Cortex of kidney (tissue), 1 donor: ENCODE results near the gene EXTL1.

Source experiments
- DNase-seq: peaks from one replicate; lab custom pipeline; 2025; lab: John Stamatoyannopoulos, UW

The EXTL1 gene

GRCh38 chr1:26041978-26042377 lies 20.4 kb downstream of the EXTL1 start:
- no peak for DNase-seq

- no peak for DNase-seq
Measured at GRCh38 chr1:26043765-26044164, 22.2 kb downstream of the EXTL1 start.

- DNase-seq: no peak
Measured at GRCh38 chr1:26044414-26044813, 22.8 kb downstream of the EXTL1 start.

- DNase-seq: no peak
Measured at GRCh38 chr1:26044971-26045721, 23.6 kb downstream of the EXTL1 start.

- no peak for DNase-seq
Measured at GRCh38 chr1:26045722-26046245, 24.2 kb downstream of the EXTL1 start, which contains the start of gene SLC30A2. Gene SLC30A2, minus strand, starts transcription at chr1:26046118. Its CDS starts 222 bp downstream, at chr1:26045896.

GRCh38 chr1:26046246-26047095 lies 24.9 kb downstream of the EXTL1 start:
- DNase-seq: no peak

- no peak for DNase-seq
Measured at GRCh38 chr1:26047278-26047874, 25.8 kb downstream of the EXTL1 start.

GRCh38 chr1:26049531-26050247 lies 28.1 kb downstream of the EXTL1 start:
- DNase-seq: no peak

GRCh38 chr1:26050248-26050640 lies 28.7 kb downstream of the EXTL1 start:
- DNase-seq: no peak

GRCh38 chr1:26053718-26054560 lies 32.4 kb downstream of the EXTL1 start:
- no peak for DNase-seq

- no peak for DNase-seq
Measured at GRCh38 chr1:26055041-26055440, 33.5 kb downstream of the EXTL1 start.

GRCh38 chr1:26057189-26057588 lies 35.6 kb downstream of the EXTL1 start:
- no peak for DNase-seq

- no peak for DNase-seq
Measured at GRCh38 chr1:26058052-26058595, 36.5 kb downstream of the EXTL1 start.

GRCh38 chr1:26059906-26060305 lies 38.3 kb downstream of the EXTL1 start:
- no peak for DNase-seq

- no peak for DNase-seq
Measured at GRCh38 chr1:26060832-26061574, 39.4 kb downstream of the EXTL1 start.

GRCh38 chr1:26064553-26064952 lies 43.0 kb downstream of the EXTL1 start:
- no peak for DNase-seq

GRCh38 chr1:26066160-26066559 lies 44.6 kb downstream of the EXTL1 start:
- no peak for DNase-seq

- no peak for DNase-seq
Measured at GRCh38 chr1:26066857-26067256, 45.3 kb downstream of the EXTL1 start.

GRCh38 chr1:26067432-26067911 lies 45.9 kb downstream of the EXTL1 start, which contains the start of gene TRIM63:
Gene TRIM63, minus strand, starts transcription at chr1:26067630. Its CDS starts 136 bp downstream, at chr1:26067494.
- no peak for DNase-seq

- DNase-seq: no peak
Measured at GRCh38 chr1:26069941-26070295, 48.3 kb downstream of the EXTL1 start.
